Cardiac fibroblast (primary cell): ENCODE measurements around the gene PAQR5.

Source experiments
- DNase-seq, 2 donors: peaks; one replicate each; pipeline versions ENCODE4 v3.0.0 to v3.0.0-alpha.2; 2010; ENCODE audit warnings: low read depth in 2 of 2
- H3K4me3 ChIP-seq, 2 donors: replicated peaks in 1 of 2; 1 replicate in 1 of 2; 2 replicates in 1 of 2; pipeline ENCODE4 v1.5.1; 2011; ENCODE audit warnings: low read depth in 2 of 2, low read length in 2 of 2, mild to moderate bottlenecking in 2 of 2, moderate library complexity in 1 of 2
- CTCF ChIP-seq: IDR thresholded peaks from one replicate; pipeline ENCODE4 v1.5.1; 2011; ENCODE audit warnings: low read depth, mild to moderate bottlenecking, low read length, inconsistent platforms

Gene PAQR5

GRCh38 chr15:69434238-69434637 is 135.5 kb downstream of the PAQR5 start:
- H3K4me3 ChIP-seq, result no peak overlapping the region
- peak in 1 of 2 donors; percentile 14 for DNase-seq
- TF ChIP-seq CTCF, result no peak

- TF ChIP-seq CTCF, result no peak
- no peak overlapping the region for H3K4me3 ChIP-seq
- DNase-seq, result no peak
Measured at GRCh38 chr15:69434679-69435078, 136.0 kb downstream of the PAQR5 start.

- no peak for DNase-seq
- TF ChIP-seq CTCF, result no peak
- H3K4me3 ChIP-seq, result no peak overlapping the region
Measured at GRCh38 chr15:69435985-69436384, 137.3 kb downstream of the PAQR5 start.

GRCh38 chr15:69436951-69437350 is 138.2 kb downstream of the PAQR5 start:
- TF ChIP-seq CTCF, result no peak
- DNase-seq, result no peak
- H3K4me3 ChIP-seq, result no peak overlapping the region

- no peak for TF ChIP-seq CTCF
- no peak overlapping the region for H3K4me3 ChIP-seq
- DNase-seq, result no peak
Measured at GRCh38 chr15:69439623-69440022, 140.9 kb downstream of the PAQR5 start.

- no peak for TF ChIP-seq CTCF
- no peak for DNase-seq
- H3K4me3 ChIP-seq, result no peak overlapping the region
Measured at GRCh38 chr15:69443032-69443611, 144.4 kb downstream of the PAQR5 start.

GRCh38 chr15:69444686-69445085 is 146.0 kb downstream of the PAQR5 start:
- no peak for TF ChIP-seq CTCF

More at GRCh38 chr15:69444686-69445085, 146.0 kb downstream of the PAQR5 start:
- no peak for DNase-seq
- H3K4me3 ChIP-seq, result no peak overlapping the region
